A549 (cell line): ENCODE results near the gene SPINK4. TPM values are rescaled to one million over a fixed set of nuclear protein-coding genes. Genes with fewer than 3 reads are reported as not detected.

ENCODE experiments used
- CBX8 ChIP-seq: fragments of 200-600 bp; sonication (generic); IDR thresholded peaks from 2 replicates; pipeline ENCODE4 v1.6.1; 2016
- CEBPB ChIP-seq, 2 experiments: fragments of >200 bp in 1 of 2; sonication (Bioruptor Twin) in 1 of 2; formaldehyde crosslinking in 1 of 2; IDR thresholded peaks; 2 replicates each; pipeline ENCODE4 v1.6.1; 2012 to 2016
- EHF ChIP-seq: fragments of 250-450 bp; sonication (Bioruptor Pico); IDR thresholded peaks from 2 replicates; pipeline ENCODE4 v1.5.0; 2020; ENCODE audit warnings: mild to moderate bottlenecking
- ESRRA ChIP-seq: fragments of 150-350 bp; IDR thresholded peaks from 2 replicates; pipeline ENCODE4 v1.6.1; 2014; ENCODE audit warnings: mild to moderate bottlenecking, low read length, borderline replicate concordance
- FOSB ChIP-seq: fragments of 250-450 bp; sonication (Bioruptor Pico); IDR thresholded peaks from 2 replicates; pipeline ENCODE4 v1.5.0; 2020; ENCODE audit warnings: mild to moderate bottlenecking, moderate library complexity
- FOXS1 ChIP-seq: fragments of 250-450 bp; sonication (Bioruptor Pico); IDR thresholded peaks from 2 replicates; pipeline ENCODE4 v1.5.0; 2020; ENCODE audit warnings: mild to moderate bottlenecking, moderate library complexity
- GATA3 ChIP-seq: IDR thresholded peaks from 2 replicates; pipeline ENCODE4 v1.6.1; 2012; ENCODE audit warnings: borderline replicate concordance
- HDAC2 ChIP-seq: fragments of 200-600 bp; sonication (generic); IDR thresholded peaks from 2 replicates; pipeline ENCODE4 v1.6.1; 2016
- HOXB13 ChIP-seq: fragments of 250-450 bp; sonication (Bioruptor Pico); IDR thresholded peaks from 2 replicates; pipeline ENCODE4 v1.5.0; 2020; ENCODE audit warnings: low read depth, mild to moderate bottlenecking, moderate library complexity
- JUNB ChIP-seq: fragments of >200 bp; sonication (Bioruptor Twin); formaldehyde crosslinking; IDR thresholded peaks from 2 replicates; pipeline ENCODE4 v1.6.1; 2016
- KDM5A ChIP-seq: fragments of 200-600 bp; sonication (generic); IDR thresholded peaks from 2 replicates; pipeline ENCODE4 v1.6.1; 2016; ENCODE audit warnings: antibody characterized with exemption, mild to moderate bottlenecking
- NFE2L2 ChIP-seq: fragments of 150-350 bp; conservative IDR thresholded peaks from 2 replicates; pipeline ENCODE4 v1.6.1; 2014; ENCODE audit warnings: low read length
- NPAS2 ChIP-seq: fragments of 250-450 bp; sonication (Bioruptor Pico); IDR thresholded peaks from 2 replicates; pipeline ENCODE4 v1.8.0; 2022; ENCODE audit warnings: mild to moderate bottlenecking, moderate library complexity, borderline replicate concordance
- NR3C1 ChIP-seq: fragments of >200 bp; sonication (Bioruptor Twin); formaldehyde crosslinking; IDR thresholded peaks from 3 replicates; pipeline ENCODE4 v1.6.1; 2017
- PHF8 ChIP-seq: fragments of 200-600 bp; sonication (generic); IDR thresholded peaks from 2 replicates; pipeline ENCODE4 v1.6.1; 2016; ENCODE audit warnings: low read depth, mild to moderate bottlenecking, antibody characterized with exemption, moderate library complexity, borderline replicate concordance
- POLR2A ChIP-seq: IDR thresholded peaks from 2 replicates; pipeline ENCODE4 v1.6.1; 2012; ENCODE audit warnings: mild to moderate bottlenecking, low read length
- RNF2 ChIP-seq: fragments of 200-600 bp; sonication (generic); IDR thresholded peaks from 2 replicates; pipeline ENCODE4 v1.6.1; 2016; ENCODE audit warnings: low read depth, mild to moderate bottlenecking, antibody characterized with exemption, moderate library complexity, borderline replicate concordance
- SREBF2 ChIP-seq: fragments of 450-650 bp; IDR thresholded peaks from 2 replicates; pipeline ENCODE4 v1.6.1; 2014; ENCODE audit warnings: mild to moderate bottlenecking, moderate library complexity
- TFCP2L1 ChIP-seq: fragments of 250-450 bp; sonication (Bioruptor Pico); IDR thresholded peaks from 2 replicates; pipeline ENCODE4 v1.5.0; 2021; ENCODE audit warnings: mild to moderate bottlenecking
- TP53 ChIP-seq: fragments of 250-450 bp; sonication (Bioruptor Pico); IDR thresholded peaks from 2 replicates; pipeline ENCODE4 v1.5.0; 2021; ENCODE audit warnings: mild to moderate bottlenecking, moderate library complexity
- USF2 ChIP-seq: fragments of 450-650 bp; IDR thresholded peaks from 2 replicates; pipeline ENCODE4 v1.6.1; 2014; ENCODE audit warnings: antibody characterized with exemption
- ZNF302 ChIP-seq: fragments of 250-450 bp; sonication (Bioruptor Pico); IDR thresholded peaks from 2 replicates; pipeline ENCODE4 v1.9.0; 2021; ENCODE audit warnings: inconsistent platforms, mild to moderate bottlenecking, moderate library complexity
- polyA plus RNA-seq, 4 experiments: library from polyadenylated mRNA; depleted of rRNA in 3 of 4; stranded (reverse); fragments of >200 nt; fragmentation: RNase III in 1 of 4; extraction: RNeasy Plus Mini Kit Qiagen cat#74134 plus additional on column Dnase treatment in 1 of 4; gene quantifications; 2 replicates in 3 of 4; 3 replicates in 1 of 4; pipeline ENCODE4 v1.2.3, GENCODE V29; 2011 to 2017
- TF ChIP-seq, protein P1 (sequence below): fragments of >200 bp; sonication (Bioruptor Twin); formaldehyde crosslinking; IDR thresholded peaks from 3 replicates; pipeline ENCODE4 v1.5.1; 2016
- TF ChIP-seq, protein P2 (sequence below): fragments of 200-600 bp; sonication (generic); IDR thresholded peaks from 2 replicates; pipeline ENCODE4 v1.6.1; 2016; ENCODE audit warnings: antibody characterized with exemption, mild to moderate bottlenecking, moderate library complexity
- TF ChIP-seq, protein P3 (sequence below): IDR thresholded peaks from 2 replicates; pipeline ENCODE4 v1.6.1; 2012; ENCODE audit warnings: low read depth, borderline replicate concordance
- TF ChIP-seq, protein P4 (sequence below): fragments of 150-350 bp; IDR thresholded peaks from 2 replicates; pipeline ENCODE4 v1.6.1; 2014; ENCODE audit warnings: low read depth, mild to moderate bottlenecking, low read length
- TF ChIP-seq, protein P5 (sequence below): fragments of >200 bp; sonication (Bioruptor Twin); formaldehyde crosslinking; IDR thresholded peaks from 2 replicates; pipeline ENCODE4 v1.6.1; 2016
- TF ChIP-seq, protein P6 (sequence below): IDR thresholded peaks from 2 replicates; pipeline ENCODE4 v1.6.1; 2012
- TF ChIP-seq, protein P7 (sequence below): fragments of 250-450 bp; sonication (Bioruptor Pico); IDR thresholded peaks from 2 replicates; pipeline ENCODE4 v1.5.0; 2021; ENCODE audit warnings: mild to moderate bottlenecking, moderate library complexity, borderline replicate concordance
- TF ChIP-seq, protein P8 (sequence below): fragments of 250-450 bp; sonication (Bioruptor Pico); IDR thresholded peaks from 2 replicates; pipeline ENCODE4 v1.5.0; 2020; ENCODE audit warnings: low read depth, mild to moderate bottlenecking, moderate library complexity

The SPINK4 gene
- polyA plus RNA-seq, 2 of the 4 experiments (the other 2 are of a cell fraction): not detected

- TF ChIP-seq, protein P1, sequence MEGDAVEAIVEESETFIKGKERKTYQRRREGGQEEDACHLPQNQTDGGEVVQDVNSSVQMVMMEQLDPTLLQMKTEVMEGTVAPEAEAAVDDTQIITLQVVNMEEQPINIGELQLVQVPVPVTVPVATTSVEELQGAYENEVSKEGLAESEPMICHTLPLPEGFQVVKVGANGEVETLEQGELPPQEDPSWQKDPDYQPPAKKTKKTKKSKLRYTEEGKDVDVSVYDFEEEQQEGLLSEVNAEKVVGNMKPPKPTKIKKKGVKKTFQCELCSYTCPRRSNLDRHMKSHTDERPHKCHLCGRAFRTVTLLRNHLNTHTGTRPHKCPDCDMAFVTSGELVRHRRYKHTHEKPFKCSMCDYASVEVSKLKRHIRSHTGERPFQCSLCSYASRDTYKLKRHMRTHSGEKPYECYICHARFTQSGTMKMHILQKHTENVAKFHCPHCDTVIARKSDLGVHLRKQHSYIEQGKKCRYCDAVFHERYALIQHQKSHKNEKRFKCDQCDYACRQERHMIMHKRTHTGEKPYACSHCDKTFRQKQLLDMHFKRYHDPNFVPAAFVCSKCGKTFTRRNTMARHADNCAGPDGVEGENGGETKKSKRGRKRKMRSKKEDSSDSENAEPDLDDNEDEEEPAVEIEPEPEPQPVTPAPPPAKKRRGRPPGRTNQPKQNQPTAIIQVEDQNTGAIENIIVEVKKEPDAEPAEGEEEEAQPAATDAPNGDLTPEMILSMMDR: peak; percentile 97
- TF ChIP-seq, protein P2, sequence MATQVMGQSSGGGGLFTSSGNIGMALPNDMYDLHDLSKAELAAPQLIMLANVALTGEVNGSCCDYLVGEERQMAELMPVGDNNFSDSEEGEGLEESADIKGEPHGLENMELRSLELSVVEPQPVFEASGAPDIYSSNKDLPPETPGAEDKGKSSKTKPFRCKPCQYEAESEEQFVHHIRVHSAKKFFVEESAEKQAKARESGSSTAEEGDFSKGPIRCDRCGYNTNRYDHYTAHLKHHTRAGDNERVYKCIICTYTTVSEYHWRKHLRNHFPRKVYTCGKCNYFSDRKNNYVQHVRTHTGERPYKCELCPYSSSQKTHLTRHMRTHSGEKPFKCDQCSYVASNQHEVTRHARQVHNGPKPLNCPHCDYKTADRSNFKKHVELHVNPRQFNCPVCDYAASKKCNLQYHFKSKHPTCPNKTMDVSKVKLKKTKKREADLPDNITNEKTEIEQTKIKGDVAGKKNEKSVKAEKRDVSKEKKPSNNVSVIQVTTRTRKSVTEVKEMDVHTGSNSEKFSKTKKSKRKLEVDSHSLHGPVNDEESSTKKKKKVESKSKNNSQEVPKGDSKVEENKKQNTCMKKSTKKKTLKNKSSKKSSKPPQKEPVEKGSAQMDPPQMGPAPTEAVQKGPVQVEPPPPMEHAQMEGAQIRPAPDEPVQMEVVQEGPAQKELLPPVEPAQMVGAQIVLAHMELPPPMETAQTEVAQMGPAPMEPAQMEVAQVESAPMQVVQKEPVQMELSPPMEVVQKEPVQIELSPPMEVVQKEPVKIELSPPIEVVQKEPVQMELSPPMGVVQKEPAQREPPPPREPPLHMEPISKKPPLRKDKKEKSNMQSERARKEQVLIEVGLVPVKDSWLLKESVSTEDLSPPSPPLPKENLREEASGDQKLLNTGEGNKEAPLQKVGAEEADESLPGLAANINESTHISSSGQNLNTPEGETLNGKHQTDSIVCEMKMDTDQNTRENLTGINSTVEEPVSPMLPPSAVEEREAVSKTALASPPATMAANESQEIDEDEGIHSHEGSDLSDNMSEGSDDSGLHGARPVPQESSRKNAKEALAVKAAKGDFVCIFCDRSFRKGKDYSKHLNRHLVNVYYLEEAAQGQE: no peak
- no peak for TF ChIP-seq SREBF2
- no peak for TF ChIP-seq FOSB (CRISPR knock-in tag)
- 0 out of 2 replicates have a peak, but pooled peaks have one; percentile 4 for TF ChIP-seq FOXS1
- TF ChIP-seq KDM5A: no peak
- no peak for TF ChIP-seq ZNF302
- peak; percentile 93 for TF ChIP-seq USF2
- TF ChIP-seq NPAS2 (CRISPR knock-in tag): no peak
- TF ChIP-seq TFCP2L1 (CRISPR knock-in tag): no peak
- no peak for TF ChIP-seq HDAC2
- no peak for TF ChIP-seq CBX8
- no peak for TF ChIP-seq HOXB13 (CRISPR knock-in tag)
- no peak for TF ChIP-seq NR3C1
- TF ChIP-seq, protein P3, sequence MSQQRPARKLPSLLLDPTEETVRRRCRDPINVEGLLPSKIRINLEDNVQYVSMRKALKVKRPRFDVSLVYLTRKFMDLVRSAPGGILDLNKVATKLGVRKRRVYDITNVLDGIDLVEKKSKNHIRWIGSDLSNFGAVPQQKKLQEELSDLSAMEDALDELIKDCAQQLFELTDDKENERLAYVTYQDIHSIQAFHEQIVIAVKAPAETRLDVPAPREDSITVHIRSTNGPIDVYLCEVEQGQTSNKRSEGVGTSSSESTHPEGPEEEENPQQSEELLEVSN: no peak
- TF ChIP-seq, protein P4, sequence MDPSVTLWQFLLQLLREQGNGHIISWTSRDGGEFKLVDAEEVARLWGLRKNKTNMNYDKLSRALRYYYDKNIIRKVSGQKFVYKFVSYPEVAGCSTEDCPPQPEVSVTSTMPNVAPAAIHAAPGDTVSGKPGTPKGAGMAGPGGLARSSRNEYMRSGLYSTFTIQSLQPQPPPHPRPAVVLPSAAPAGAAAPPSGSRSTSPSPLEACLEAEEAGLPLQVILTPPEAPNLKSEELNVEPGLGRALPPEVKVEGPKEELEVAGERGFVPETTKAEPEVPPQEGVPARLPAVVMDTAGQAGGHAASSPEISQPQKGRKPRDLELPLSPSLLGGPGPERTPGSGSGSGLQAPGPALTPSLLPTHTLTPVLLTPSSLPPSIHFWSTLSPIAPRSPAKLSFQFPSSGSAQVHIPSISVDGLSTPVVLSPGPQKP: no peak
- TF ChIP-seq, protein P5, sequence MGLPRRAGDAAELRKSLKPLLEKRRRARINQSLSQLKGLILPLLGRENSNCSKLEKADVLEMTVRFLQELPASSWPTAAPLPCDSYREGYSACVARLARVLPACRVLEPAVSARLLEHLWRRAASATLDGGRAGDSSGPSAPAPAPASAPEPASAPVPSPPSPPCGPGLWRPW: no peak
- TF ChIP-seq PHF8: no peak
- TF ChIP-seq, protein P6, sequence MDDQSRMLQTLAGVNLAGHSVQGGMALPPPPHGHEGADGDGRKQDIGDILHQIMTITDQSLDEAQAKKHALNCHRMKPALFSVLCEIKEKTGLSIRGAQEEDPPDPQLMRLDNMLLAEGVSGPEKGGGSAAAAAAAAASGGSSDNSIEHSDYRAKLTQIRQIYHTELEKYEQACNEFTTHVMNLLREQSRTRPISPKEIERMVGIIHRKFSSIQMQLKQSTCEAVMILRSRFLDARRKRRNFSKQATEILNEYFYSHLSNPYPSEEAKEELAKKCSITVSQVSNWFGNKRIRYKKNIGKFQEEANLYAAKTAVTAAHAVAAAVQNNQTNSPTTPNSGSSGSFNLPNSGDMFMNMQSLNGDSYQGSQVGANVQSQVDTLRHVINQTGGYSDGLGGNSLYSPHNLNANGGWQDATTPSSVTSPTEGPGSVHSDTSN: peak; percentile 74; the same call in 1 of the 2 replicates
- no peak for TF ChIP-seq POLR2A
- no peak for TF ChIP-seq RNF2
- no peak for TF ChIP-seq ESRRA
- TF ChIP-seq JUNB: peak; percentile 88
- TF ChIP-seq TP53 (CRISPR knock-in tag): no peak
- TF ChIP-seq GATA3: peak; percentile 85
- TF ChIP-seq EHF (CRISPR knock-in tag): peak; percentile 35; the same call in 1 of the 2 replicates
- no peak for TF ChIP-seq NFE2L2
- TF ChIP-seq, protein P7, sequence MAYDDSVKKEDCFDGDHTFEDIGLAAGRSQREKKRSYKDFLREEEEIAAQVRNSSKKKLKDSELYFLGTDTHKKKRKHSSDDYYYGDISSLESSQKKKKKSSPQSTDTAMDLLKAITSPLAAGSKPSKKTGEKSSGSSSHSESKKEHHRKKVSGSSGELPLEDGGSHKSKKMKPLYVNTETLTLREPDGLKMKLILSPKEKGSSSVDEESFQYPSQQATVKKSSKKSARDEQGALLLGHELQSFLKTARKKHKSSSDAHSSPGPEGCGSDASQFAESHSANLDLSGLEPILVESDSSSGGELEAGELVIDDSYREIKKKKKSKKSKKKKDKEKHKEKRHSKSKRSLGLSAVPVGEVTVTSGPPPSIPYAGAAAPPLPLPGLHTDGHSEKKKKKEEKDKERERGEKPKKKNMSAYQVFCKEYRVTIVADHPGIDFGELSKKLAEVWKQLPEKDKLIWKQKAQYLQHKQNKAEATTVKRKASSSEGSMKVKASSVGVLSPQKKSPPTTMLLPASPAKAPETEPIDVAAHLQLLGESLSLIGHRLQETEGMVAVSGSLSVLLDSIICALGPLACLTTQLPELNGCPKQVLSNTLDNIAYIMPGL (CRISPR knock-in tag): no peak
- TF ChIP-seq, protein P8, sequence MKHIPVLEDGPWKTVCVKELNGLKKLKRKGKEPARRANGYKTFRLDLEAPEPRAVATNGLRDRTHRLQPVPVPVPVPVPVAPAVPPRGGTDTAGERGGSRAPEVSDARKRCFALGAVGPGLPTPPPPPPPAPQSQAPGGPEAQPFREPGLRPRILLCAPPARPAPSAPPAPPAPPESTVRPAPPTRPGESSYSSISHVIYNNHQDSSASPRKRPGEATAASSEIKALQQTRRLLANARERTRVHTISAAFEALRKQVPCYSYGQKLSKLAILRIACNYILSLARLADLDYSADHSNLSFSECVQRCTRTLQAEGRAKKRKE: 0 out of 2 replicates have a peak, but pooled peaks have one; percentile 48
- TF ChIP-seq CEBPB (IDR thresholded peaks at IDR 0.05): peak; percentile 51 to 74; a peak in 3 of 4 replicates
These were observed 10.4 kb upstream of the SPINK4 start (continued) for GRCh38 chr9:33229359-33230114.
